Upper lobe of left lung (tissue), 4 donors: Measurements from ENCODE around the gene DOK1.

Source experiments
- CTCF ChIP-seq, 6 experiments: fragments of 450-650 bp in 4 of 6; fragments of 200-600 bp in 2 of 6; sonication (generic) in 2 of 6; IDR thresholded peaks; one replicate each; pipeline ENCODE4 v1.5.1; 2016 to 2019; ENCODE audit warnings: antibody characterized with exemption in 6 of 6
- EP300 ChIP-seq, 4 donors: sonication (generic); formaldehyde crosslinking; IDR thresholded peaks; one replicate each; pipeline ENCODE4 v1.5.1; 2017; ENCODE audit warnings: antibody characterized with exemption in 4 of 4, control low read depth in 2 of 4
- POLR2A ChIP-seq, 4 donors: fragments of 450-650 bp; IDR thresholded peaks; one replicate each; pipeline ENCODE4 v1.5.1; 2016 to 2017; ENCODE audit warnings: antibody characterized with exemption in 4 of 4, mild to moderate bottlenecking in 2 of 4
- POLR2AphosphoS5 ChIP-seq, 2 donors: sonication (generic); formaldehyde crosslinking; IDR thresholded peaks; one replicate each; pipeline ENCODE4 v1.5.1; 2017; ENCODE audit warnings: antibody characterized with exemption in 2 of 2

- TF ChIP-seq CTCF (IDR thresholded peaks at IDR 0.05) (peak in 1 of 6 experiments; percentile 25), POLR2A (IDR thresholded peaks at IDR 0.05) (peak in 2 of 4 donors; percentile 40 to 55), EP300 (IDR thresholded peaks at IDR 0.05) (no peak), POLR2AphosphoS5 (IDR thresholded peaks at IDR 0.05) (peak in 1 of 2 donors; percentile 51)
Measured at GRCh38 chr2:74553892-74554819, at the start of gene DOK1, which contains the start of gene LOXL3.
